ENCODE data around the gene GLRA3. TPM values are rescaled to one million over a fixed set of nuclear protein-coding genes. Genes with fewer than 3 reads are reported as not detected.

Gene GLRA3
- total and polyA plus RNA-seq, 11 donors = 0.02 TPM; not detected in 10

DNA sequence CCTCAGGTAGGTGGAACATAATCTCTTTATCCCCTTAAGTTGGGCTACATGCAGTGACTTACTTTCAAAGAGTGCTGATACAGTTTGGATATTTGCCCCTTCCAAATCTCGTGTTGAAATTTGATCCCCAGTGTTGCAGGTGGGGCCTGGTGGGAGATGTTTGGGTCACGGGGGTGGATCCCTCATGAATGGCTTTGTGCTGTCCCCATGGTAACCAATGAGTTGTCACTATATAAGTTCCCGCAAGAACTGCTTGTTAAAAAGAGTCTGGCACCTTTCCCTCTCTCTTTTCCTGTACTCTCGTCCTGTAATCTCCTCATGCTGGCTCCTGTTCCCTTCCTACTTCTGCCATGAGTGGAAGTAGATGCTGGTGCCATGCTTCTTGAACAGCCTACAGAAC is 71.3 kb downstream of the GLRA3 start:
- 25 to 30% (median 28%) methylated on average over 4 of the region's 4 CpGs for WGBS, 4 donors
- H3K9me3 ChIP-seq = peaks cover 0 to 4% (median 0%) of the 10 kb centered on the region in 12 donors
- H3K27ac ChIP-seq = no peak overlapping the region
- no peak overlapping the region for H3K4me3 ChIP-seq
- no peak for DNase-seq
- H3K4me1 ChIP-seq = no peaks in the 10 kb centered on the region
- intact Hi-C loops (cut with DNase I) = no loop called here
- H3K36me3 ChIP-seq = no peaks in the 10 kb centered on the region
- no peaks in the 10 kb centered on the region for H3K27me3 ChIP-seq
- no peak for ATAC-seq
- TF ChIP-seq, protein P1, sequence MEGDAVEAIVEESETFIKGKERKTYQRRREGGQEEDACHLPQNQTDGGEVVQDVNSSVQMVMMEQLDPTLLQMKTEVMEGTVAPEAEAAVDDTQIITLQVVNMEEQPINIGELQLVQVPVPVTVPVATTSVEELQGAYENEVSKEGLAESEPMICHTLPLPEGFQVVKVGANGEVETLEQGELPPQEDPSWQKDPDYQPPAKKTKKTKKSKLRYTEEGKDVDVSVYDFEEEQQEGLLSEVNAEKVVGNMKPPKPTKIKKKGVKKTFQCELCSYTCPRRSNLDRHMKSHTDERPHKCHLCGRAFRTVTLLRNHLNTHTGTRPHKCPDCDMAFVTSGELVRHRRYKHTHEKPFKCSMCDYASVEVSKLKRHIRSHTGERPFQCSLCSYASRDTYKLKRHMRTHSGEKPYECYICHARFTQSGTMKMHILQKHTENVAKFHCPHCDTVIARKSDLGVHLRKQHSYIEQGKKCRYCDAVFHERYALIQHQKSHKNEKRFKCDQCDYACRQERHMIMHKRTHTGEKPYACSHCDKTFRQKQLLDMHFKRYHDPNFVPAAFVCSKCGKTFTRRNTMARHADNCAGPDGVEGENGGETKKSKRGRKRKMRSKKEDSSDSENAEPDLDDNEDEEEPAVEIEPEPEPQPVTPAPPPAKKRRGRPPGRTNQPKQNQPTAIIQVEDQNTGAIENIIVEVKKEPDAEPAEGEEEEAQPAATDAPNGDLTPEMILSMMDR (IDR thresholded peaks at IDR 0.05) = no peak
- TF ChIP-seq POLR2A (IDR thresholded peaks at IDR 0.05) = no peak

DNA sequence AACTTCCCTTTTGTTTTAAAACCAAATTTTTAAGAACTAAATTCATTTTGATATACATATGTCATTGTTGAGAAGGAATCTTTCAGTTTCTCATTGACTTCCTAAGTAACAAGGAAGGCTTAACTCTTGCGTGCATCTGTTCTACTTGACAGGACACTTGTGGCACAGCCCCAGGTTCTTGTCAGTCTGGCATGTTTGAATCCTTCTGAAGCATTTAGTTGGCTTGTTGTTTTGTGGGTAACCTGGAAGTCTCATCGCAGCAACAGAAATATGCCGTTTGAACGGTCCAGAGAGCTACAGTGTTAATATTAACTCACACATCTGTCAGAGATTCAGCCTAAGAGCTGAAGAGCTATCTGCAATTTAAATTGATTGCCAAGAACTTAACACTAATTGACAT is 76.0 kb downstream of the GLRA3 start:
- H3K27me3 ChIP-seq = no peaks in the 10 kb centered on the region
- intact Hi-C loops (cut with DNase I) = no loop called here
- H3K4me1 ChIP-seq = no peaks in the 10 kb centered on the region
- WGBS, 4 donors = 80 to 90% (median 85%) methylated on average over 4 of the region's 4 CpGs
- H3K36me3 ChIP-seq = no peaks in the 10 kb centered on the region
- no peaks in the 10 kb centered on the region for H3K9me3 ChIP-seq
- H3K4me3 ChIP-seq = no peak overlapping the region
- DNase-seq (no peak), ATAC-seq (no peak)
- H3K27ac ChIP-seq = no peak overlapping the region
- TF ChIP-seq POLR2A (IDR thresholded peaks at IDR 0.05) = no peak
- TF ChIP-seq, protein P1 (IDR thresholded peaks at IDR 0.05) = no peak

DNA sequence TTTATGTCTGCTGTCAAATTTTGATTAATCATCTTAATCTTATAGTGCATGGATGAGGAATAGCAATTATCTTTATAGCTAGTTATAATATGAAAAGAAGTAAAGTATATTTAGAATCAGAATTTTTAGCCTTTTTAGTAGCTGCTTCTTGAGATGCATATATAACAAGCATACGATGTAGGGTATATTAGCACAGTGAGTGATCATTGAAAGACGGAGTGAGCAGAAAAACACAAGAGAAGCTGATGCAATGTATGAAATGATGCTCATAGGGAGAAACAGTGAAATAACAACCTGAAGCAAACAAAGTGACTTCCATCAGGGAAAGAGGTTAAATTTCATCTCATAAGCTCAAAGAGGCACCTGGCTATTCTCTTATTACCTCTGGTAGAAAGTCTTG is 77.0 kb downstream of the GLRA3 start:
- Histone ChIP-seq H3K27me3 (no peaks in the 10 kb centered on the region), H3K27ac (no peak overlapping the region), H3K9me3 (no peaks in the 10 kb centered on the region), H3K36me3 (no peaks in the 10 kb centered on the region), H3K4me3 (no peak overlapping the region), H3K4me1 (no peaks in the 10 kb centered on the region)
- TF ChIP-seq, protein P1 (IDR thresholded peaks at IDR 0.05) = no peak
- no peak for TF ChIP-seq POLR2A (IDR thresholded peaks at IDR 0.05)
- WGBS, 4 donors = 84 to 92% (median 88%) methylated on average over 2 of the region's 2 CpGs
- ATAC-seq = no peak
- intact Hi-C loops (cut with DNase I) = no loop called here
- no peak for DNase-seq

DNA sequence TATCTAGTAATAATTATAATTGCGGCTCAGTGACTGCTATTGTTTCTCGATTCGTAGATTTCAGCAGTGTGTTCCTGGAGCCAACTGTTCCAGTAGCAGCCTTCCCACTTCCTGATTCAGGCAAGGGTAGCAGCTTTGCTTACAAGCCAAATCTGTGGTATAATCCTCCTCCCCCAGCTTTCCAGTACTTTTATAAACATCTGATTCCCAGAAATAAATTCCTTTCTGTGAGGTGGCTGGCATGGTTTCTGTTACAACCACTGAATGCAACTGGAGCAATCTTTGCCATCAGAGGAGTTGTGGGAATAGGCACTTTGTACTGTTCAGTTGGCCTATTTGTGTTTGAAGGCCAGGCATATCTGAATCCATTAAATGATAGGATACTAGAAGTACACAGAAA is 80.0 kb downstream of the GLRA3 start:
- Histone ChIP-seq H3K27ac (no peak overlapping the region), H3K9me3 (peaks cover 0 to 23% (median 9%) of the 10 kb centered on the region in 12 donors), H3K27me3 (no peaks in the 10 kb centered on the region), H3K36me3 (no peaks in the 10 kb centered on the region), H3K4me3 (no peak overlapping the region), H3K4me1 (no peaks in the 10 kb centered on the region)
- intact Hi-C loops (cut with DNase I) = no loop called here
- TF ChIP-seq POLR2A (IDR thresholded peaks at IDR 0.05) = no peak
- TF ChIP-seq, protein P1 (IDR thresholded peaks at IDR 0.05) = no peak
- DNase-seq = no peak
- 85 to 88% (median 87%) methylated on average over 3 of the region's 3 CpGs for WGBS, 4 donors
- ATAC-seq = no peak
